K562 (cell line): ENCODE measurements around the gene TTC22. TPM values are rescaled to one million over a fixed set of nuclear protein-coding genes. Genes with fewer than 3 reads are reported as not detected.

ENCODE experiments used
- ATAC-seq: fragments of 200-7000 bp; cut with Tn5 transposase; 3 replicates; pipeline ENCODE4 v1.9.1; 2020; ENCODE audit warnings: moderate library complexity
- BruUV-seq: library from RNA; stranded (reverse); fragments of 400-500 nt; replicated peaks from 2 replicates; lab custom pipeline; 2021; lab: Mats Ljungman, UMichigan
- CTCF ChIA-PET: fragments of 300-600 bp; formaldehyde crosslinking; extraction: SDS; loops from one replicate; lab custom pipeline; 2021; ENCODE audit warnings: low intra/inter-chr PET ratio; lab: Yijun Ruan, JAX
- POLR2A ChIA-PET: fragments of 300-600, 350-650 bp; sonication (Branson Sonifier 250); formaldehyde crosslinking; extraction: SDS; loops from one replicate; lab custom pipeline; 2021; ENCODE audit warnings: antibody characterized with exemption, inconsistent platforms; lab: Yijun Ruan, JAX
- DNase-seq, 4 experiments: peaks; one replicate each; pipeline versions ENCODE4 v3.0.0 to v3.0.0-alpha.2; 2011 to 2018; ENCODE audit warnings: low spot score in 3 of 4, mixed read lengths in 3 of 4; ENCODE audit errors: extremely low read depth in 1 of 4
- FAIRE-seq: peaks from 2 replicates; lab custom pipeline; 2011; peaks lifted over from hg19 to GRCh38; lab: Jason Lieb, UNC
- H2AFZ ChIP-seq: 2 replicates; pipeline ENCODE4 v1.6.0; 2011; ENCODE audit warnings: low read depth, low read length, control low read depth, inconsistent platforms
- H3K27ac ChIP-seq: fragments of 200-600 bp; 3 replicates; pipeline ENCODE4 v1.8.0; 2011; ENCODE audit warnings: low read depth, mild to moderate bottlenecking, control low read depth, inconsistent platforms, low read length, moderate library complexity, mixed read lengths; ENCODE audit errors: extremely low read depth
- H3K27me3 ChIP-seq, 2 experiments: fragments of 300-600 bp in 1 of 2; 2 replicates in 1 of 2; 3 replicates in 1 of 2; pipeline versions ENCODE4 v1.6.0 to v1.8.0; 2011; ENCODE audit warnings: inconsistent platforms in 2 of 2, low read length in 2 of 2, mild to moderate bottlenecking in 1 of 2, mixed read lengths in 1 of 2, moderate library complexity in 1 of 2; ENCODE audit not compliant: control insufficient read depth in 2 of 2, insufficient read depth in 2 of 2
- H3K36me3 ChIP-seq: fragments of 300-600 bp; 3 replicates; pipeline ENCODE4 v1.8.0; 2011; ENCODE audit warnings: mild to moderate bottlenecking, low read length, inconsistent platforms; ENCODE audit not compliant: control insufficient read depth, insufficient read depth
- H3K4me1 ChIP-seq, 2 experiments: fragments of 200-600 bp in 1 of 2; replicated peaks in 1 of 2; 2 replicates in 1 of 2; 3 replicates in 1 of 2; pipeline versions ENCODE4 v1.5.1 to v1.8.0; 2011; ENCODE audit warnings: inconsistent platforms in 2 of 2, low read length in 2 of 2, mild to moderate bottlenecking in 1 of 2, mixed read lengths in 1 of 2, moderate library complexity in 1 of 2; ENCODE audit not compliant: control insufficient read depth in 2 of 2, insufficient read depth in 2 of 2
- H3K4me2 ChIP-seq: 2 replicates; pipeline ENCODE4 v1.6.1; 2011; ENCODE audit warnings: low read length, control low read depth, inconsistent platforms, mixed read lengths; ENCODE audit not compliant: insufficient read depth
- H3K4me3 ChIP-seq: fragments of 200-600 bp; sonication (generic), shearing (Covaris generic); 2 replicates; pipeline ENCODE4 v1.5.1; 2016; ENCODE audit warnings: control low read depth, inconsistent platforms
- H3K79me2 ChIP-seq: fragments of 200-600 bp; 3 replicates; pipeline ENCODE4 v1.8.0; 2011; ENCODE audit warnings: low read length, inconsistent platforms; ENCODE audit not compliant: control insufficient read depth, insufficient read depth
- H3K9ac ChIP-seq, 2 experiments: 2 replicates each; pipeline versions ENCODE4 v1.6.0 to v1.6.1; 2011; ENCODE audit warnings: low read depth in 2 of 2, low read length in 2 of 2, control low read depth in 1 of 2, inconsistent platforms in 1 of 2, mild to moderate bottlenecking in 1 of 2, mixed read lengths in 1 of 2; ENCODE audit not compliant: insufficient read depth in 1 of 2
- H3K9me1 ChIP-seq: one replicate; pipeline ENCODE4 v1.6.0; 2011; ENCODE audit warnings: inconsistent platforms, mild to moderate bottlenecking, low read length, moderate library complexity; ENCODE audit not compliant: control insufficient read depth, insufficient read depth
- H3K9me3 ChIP-seq: replicated peaks from 2 replicates; pipeline ENCODE4 v1.5.1; 2011; ENCODE audit warnings: low read depth, low read length, inconsistent platforms; ENCODE audit not compliant: control insufficient read depth, insufficient read depth
- H4K20me1 ChIP-seq: replicated peaks from 2 replicates; pipeline ENCODE4 v1.6.1; 2011; ENCODE audit warnings: low read length, inconsistent platforms, mixed read lengths; ENCODE audit not compliant: control insufficient read depth, insufficient read depth
- BRD9 ChIP-seq: fragments of 450-650 bp; IDR thresholded peaks from 2 replicates; pipeline ENCODE4 v1.6.1; 2018; ENCODE audit warnings: low read depth; ENCODE audit not compliant: partially characterized antibody
- CBX8 ChIP-seq: fragments of 200-600 bp; sonication (generic); IDR thresholded peaks from 2 replicates; pipeline ENCODE4 v1.6.1; 2012; ENCODE audit warnings: borderline replicate concordance, mixed run types, low read depth, mild to moderate bottlenecking, moderate library complexity, mixed read lengths, low read length, control low read depth, inconsistent platforms; ENCODE audit not compliant: poor library complexity, severe bottlenecking; ENCODE audit errors: extremely low read depth
- NR1H2 ChIP-seq: sonication (generic); formaldehyde crosslinking; IDR thresholded peaks from 2 replicates; pipeline ENCODE4 v1.4.0; 2020; ENCODE audit warnings: mild to moderate bottlenecking, missing genetic modification reagents
- RBM14 ChIP-seq: fragments of 200-400 bp; formaldehyde crosslinking; IDR thresholded peaks from 2 replicates; pipeline ENCODE4 v1.6.1; 2018; ENCODE audit warnings: low read depth, mild to moderate bottlenecking, low read length, moderate library complexity, borderline replicate concordance; ENCODE audit not compliant: insufficient read depth
- STAG1 ChIP-seq: sonication (generic); formaldehyde crosslinking; IDR thresholded peaks from 2 replicates; pipeline ENCODE4 v1.5.0; 2020; ENCODE audit warnings: missing genetic modification reagents, borderline replicate concordance
- ZBTB1 ChIP-seq: sonication (generic); formaldehyde crosslinking; IDR thresholded peaks from 2 replicates; pipeline ENCODE4 v1.8.1; 2023; ENCODE audit warnings: missing genetic modification reagents, low read depth, mild to moderate bottlenecking, borderline replicate concordance
- WGBS: fragments of 100-300 bp; shearing (Covaris generic); methylation state at CpG from one replicate; pipeline ENCODE4 v1.1.6; 2016; ENCODE audit warnings: low coverage, mixed read lengths; ENCODE audit not compliant: insufficient coverage; ENCODE audit errors: missing lambda C conversion rate; 5-methylcytosine and 5-hydroxymethylcytosine counted together
- in situ Hi-C: fragments of 300-500 bp; cut with MboI; formaldehyde crosslinking; loops from 4 replicates; pipeline ENCODE4 v1.15.0; 2018; ENCODE audit warnings: inconsistent platforms, mixed read lengths
- intact Hi-C: fragments of 100-400 bp; cut with micrococcal nuclease; formaldehyde crosslinking; loops from 2 replicates; pipeline ENCODE4 v1.14.2; 2022
- polyA plus RNA-seq, 8 experiments: library from polyadenylated mRNA; depleted of rRNA in 4 of 8; stranded (reverse) in 5 of 8; unstranded in 3 of 8; fragments of >200 nt; fragmentation: Nextera tagmentation in 2 of 8; fragmentation: Illumina TruSeq in 1 of 8; extraction: Ambion mirVana in 2 of 8; extraction: Trizol in 1 of 8; gene quantifications; 2 replicates each; pipeline versions ENCODE4 v1.2.1 to v1.2.3, GENCODE V29; 2011 to 2014; ENCODE audit warnings: inconsistent platforms in 1 of 8, missing spikeins in 1 of 8
- total RNA-seq, 7 experiments: library from RNA; depleted of rRNA in 6 of 7; stranded (reverse); fragments of >200 nt in 6 of 7; fragmentation: Illumina TruSeq in 2 of 7; extraction: Trizol in 2 of 7; gene quantifications; 2 replicates each; pipeline versions ENCODE4 v1.2.1 to v1.2.3, GENCODE V29; 2011 to 2021; ENCODE audit warnings: low replicate concordance in 1 of 7
- TF ChIP-seq, protein P1 (sequence below): sonication (generic); formaldehyde crosslinking; IDR thresholded peaks from 2 replicates; pipeline ENCODE4 v1.8.1; 2023; ENCODE audit warnings: mild to moderate bottlenecking, missing genetic modification reagents

The TTC22 gene
- total and polyA plus RNA-seq, 9 of the 15 experiments (the other 6 are each of a cell fraction or from before 2014, with no cell fraction given) = 0.07 TPM; not detected in 8

DNA sequence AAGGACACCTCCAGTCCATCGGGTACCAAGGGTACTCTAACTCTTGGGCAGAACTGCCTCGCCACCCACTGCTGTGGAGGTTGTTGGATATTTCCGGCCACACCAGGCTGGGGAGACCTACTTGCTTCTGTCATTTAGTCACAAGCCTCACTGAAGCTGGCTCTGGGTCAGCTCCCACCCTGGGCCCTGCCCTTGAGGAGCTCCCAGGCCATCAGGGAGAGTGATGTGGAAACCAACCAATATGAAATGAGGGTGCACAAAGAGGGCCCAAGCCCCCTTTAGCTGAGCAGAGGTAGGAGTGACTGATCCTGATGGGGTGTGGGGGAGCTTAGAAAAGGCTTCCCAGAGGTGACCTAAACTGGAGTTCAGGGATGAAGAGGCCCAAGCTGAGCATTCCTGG lies 56.4 kb downstream of the TTC22 start:
- in situ Hi-C loops (no loop called here), intact Hi-C loops (no loop called here)
- Histone ChIP-seq H3K9ac (no peak overlapping the region), H2AFZ (no peak overlapping the region), H3K4me1 (no peaks in the 10 kb centered on the region), H4K20me1 (peaks cover 7% of the 10 kb centered on the region; the same call in 1 of the 2 replicates)
- CTCF ChIA-PET = no interaction called here
- WGBS = 71% methylated on average over 3 of the region's 3 CpGs
- no peak for DNase-seq
- TF ChIP-seq, protein P1, sequence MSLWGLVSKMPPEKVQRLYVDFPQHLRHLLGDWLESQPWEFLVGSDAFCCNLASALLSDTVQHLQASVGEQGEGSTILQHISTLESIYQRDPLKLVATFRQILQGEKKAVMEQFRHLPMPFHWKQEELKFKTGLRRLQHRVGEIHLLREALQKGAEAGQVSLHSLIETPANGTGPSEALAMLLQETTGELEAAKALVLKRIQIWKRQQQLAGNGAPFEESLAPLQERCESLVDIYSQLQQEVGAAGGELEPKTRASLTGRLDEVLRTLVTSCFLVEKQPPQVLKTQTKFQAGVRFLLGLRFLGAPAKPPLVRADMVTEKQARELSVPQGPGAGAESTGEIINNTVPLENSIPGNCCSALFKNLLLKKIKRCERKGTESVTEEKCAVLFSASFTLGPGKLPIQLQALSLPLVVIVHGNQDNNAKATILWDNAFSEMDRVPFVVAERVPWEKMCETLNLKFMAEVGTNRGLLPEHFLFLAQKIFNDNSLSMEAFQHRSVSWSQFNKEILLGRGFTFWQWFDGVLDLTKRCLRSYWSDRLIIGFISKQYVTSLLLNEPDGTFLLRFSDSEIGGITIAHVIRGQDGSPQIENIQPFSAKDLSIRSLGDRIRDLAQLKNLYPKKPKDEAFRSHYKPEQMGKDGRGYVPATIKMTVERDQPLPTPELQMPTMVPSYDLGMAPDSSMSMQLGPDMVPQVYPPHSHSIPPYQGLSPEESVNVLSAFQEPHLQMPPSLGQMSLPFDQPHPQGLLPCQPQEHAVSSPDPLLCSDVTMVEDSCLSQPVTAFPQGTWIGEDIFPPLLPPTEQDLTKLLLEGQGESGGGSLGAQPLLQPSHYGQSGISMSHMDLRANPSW (CRISPR knock-in tag) = no peak
- TF ChIP-seq BRD9 (no peak), ZBTB1 (CRISPR knock-in tag) (no peak), NR1H2 (no peak), RBM14 (no peak), STAG1 (CRISPR knock-in tag) (no peak), CBX8 (no peak)
- TF ChIP-seq, all 486 proteins: peak for 0
- no peaks in the 10 kb centered on the region for H3K9me1 ChIP-seq
- H3K9me3 ChIP-seq = no peaks in the 10 kb centered on the region
- peaks cover 4 to 23% of the 10 kb centered on the region in 2 experiments; a peak in 4 of 5 replicates for H3K27me3 ChIP-seq
- POLR2A ChIA-PET = interaction anchor here (0.7 to 2.6 kb wide), 6 partner anchors 7 to 377 kb away, joined by 3 to 10 read pairs (median 5); partner anchors contain the start of genes PARS2 and TTC4
- H3K79me2 ChIP-seq = no peaks in the 10 kb centered on the region
- ATAC-seq = no peak
- H3K4me2 ChIP-seq = no peak overlapping the region
- H3K4me3 ChIP-seq = no peak overlapping the region
- H3K27ac ChIP-seq = no peak overlapping the region
- BruUV-seq = no TSS peak
- FAIRE-seq = no peak
- H3K36me3 ChIP-seq = peaks cover 40% of the 10 kb centered on the region
